Measurements from ENCODE around the gene TMEM242. TPM values are rescaled to one million over a fixed set of nuclear protein-coding genes. Genes with fewer than 3 reads are reported as not detected.

TMEM242 gene
- total RNA-seq, 2 donors from 2014 or later: 4.8 to 8.4 TPM

DNA sequence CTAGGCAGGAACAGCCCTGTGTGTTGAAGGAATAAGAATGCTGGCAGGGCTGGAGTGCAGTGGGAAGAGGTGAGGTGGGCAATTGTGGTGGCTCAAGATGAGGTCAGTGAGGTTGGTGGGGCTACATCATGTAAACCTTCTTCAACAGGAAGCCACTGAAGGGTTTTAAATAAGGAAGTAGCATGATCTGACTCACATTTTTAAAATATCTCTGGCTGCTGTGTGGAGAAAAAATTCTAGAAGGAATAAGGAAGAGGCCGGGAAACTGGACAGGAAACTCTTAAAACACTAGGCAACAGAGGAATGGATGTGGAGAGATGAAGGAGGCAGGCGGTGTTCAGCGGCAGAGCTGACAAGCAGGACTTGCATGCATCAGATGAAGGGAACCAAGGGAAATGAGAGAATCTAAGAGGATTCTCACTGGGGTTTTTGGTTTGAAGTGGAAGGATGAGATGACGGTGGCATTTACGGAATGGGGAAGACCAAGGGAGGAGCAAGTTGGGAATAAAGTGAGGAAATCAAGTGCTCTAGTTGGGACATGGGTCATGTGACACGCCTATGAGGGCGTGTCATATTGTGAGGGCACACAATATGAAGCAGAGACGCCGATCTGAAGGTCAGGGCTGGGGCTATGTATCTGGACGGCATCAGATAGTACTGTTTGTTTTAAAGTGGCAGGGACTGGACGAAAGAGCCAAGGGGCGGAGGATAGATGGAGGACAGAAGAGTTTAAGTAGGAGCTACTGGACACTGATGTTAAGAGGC, 18.2 kb downstream of the TMEM242 start:
- no peaks in the 10 kb centered on the region for H3K9me3 Mint-ChIP-seq
- no peak overlapping the region for H3K27ac Mint-ChIP-seq
- DNase-seq (ENCODE audit: low spot score in 2 of 2): no peak
- no peak for ATAC-seq
- H3K36me3 Mint-ChIP-seq: peaks cover 0 to 5% of the 10 kb centered on the region in 2 donors

DNA sequence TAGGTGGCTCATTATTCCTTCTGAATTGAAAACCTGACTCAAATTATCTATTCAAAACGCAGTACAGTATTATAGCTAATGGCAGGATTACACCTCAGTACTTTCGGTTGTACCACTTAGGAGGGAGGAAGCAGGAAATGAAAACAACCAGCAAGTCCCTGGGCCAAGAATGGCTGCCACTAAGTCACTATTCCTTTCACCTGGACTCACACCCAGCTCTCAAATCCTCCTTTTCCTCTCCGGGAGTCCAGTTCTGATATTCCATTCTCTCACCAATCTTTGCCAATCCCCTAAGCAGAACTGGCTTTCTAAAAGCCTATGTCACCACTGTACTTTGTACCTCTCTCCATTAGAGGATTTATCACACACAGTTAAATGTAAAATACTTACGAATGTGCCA, 20.6 kb downstream of the TMEM242 start:
- ATAC-seq (no peak), DNase-seq (ENCODE audit: low spot score in 2 of 2) (no peak)
- Mint-ChIP-seq H3K27ac (no peak overlapping the region), H3K36me3 (peaks cover 8 to 10% of the 10 kb centered on the region in 2 donors), H3K9me3 (no peaks in the 10 kb centered on the region)

DNA sequence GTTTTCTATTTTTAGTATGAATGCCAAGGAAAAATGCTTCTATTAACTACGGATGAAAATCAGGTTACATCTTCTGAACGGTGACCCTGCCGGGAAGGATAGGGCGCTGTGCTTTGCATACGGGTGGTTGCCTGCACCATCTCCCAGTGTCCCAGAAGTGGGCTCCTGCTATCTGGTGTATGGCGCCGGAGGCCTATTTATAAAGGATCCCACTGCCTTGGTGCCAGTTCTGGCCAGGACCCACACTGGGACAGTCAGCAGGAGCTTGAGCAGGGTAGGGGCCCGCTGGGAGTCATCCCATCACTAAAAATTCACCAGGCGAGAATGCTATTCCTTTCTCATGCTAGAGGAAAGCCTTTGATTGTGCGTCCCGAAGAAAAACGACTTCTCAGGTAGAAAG, 22.9 kb downstream of the TMEM242 start:
- ATAC-seq (no peak), DNase-seq (ENCODE audit: low spot score in 2 of 2) (no peak)
- Mint-ChIP-seq H3K27ac (no peak overlapping the region), H3K36me3 (peaks cover 8 to 10% of the 10 kb centered on the region in 2 donors), H3K9me3 (no peaks in the 10 kb centered on the region)

DNA sequence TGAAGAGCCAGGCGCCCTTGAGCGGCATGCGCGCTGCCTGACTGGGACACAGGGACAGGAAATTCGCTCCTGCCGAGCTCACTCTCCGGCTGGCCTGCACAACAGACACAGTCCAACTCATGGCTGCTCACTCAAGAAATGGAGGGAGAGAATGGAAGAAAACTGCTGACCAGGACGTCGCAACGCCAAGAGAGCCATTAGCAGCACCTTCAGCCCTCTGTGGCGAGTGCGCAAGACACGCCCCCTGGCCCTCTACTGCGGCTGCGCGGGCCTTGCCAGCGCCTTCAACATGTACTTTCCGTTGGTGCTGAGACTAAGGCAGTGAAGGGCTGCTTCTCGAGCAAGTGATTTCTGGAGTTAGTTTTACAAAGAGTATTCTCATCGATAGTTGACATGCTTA, 23.3 kb downstream of the TMEM242 start:
- DNase-seq (ENCODE audit: low spot score in 2 of 2): no peak
- H3K9me3 Mint-ChIP-seq: no peaks in the 10 kb centered on the region
- peaks cover 8 to 10% of the 10 kb centered on the region in 2 donors for H3K36me3 Mint-ChIP-seq
- H3K27ac Mint-ChIP-seq: no peak overlapping the region
- no peak for ATAC-seq

DNA sequence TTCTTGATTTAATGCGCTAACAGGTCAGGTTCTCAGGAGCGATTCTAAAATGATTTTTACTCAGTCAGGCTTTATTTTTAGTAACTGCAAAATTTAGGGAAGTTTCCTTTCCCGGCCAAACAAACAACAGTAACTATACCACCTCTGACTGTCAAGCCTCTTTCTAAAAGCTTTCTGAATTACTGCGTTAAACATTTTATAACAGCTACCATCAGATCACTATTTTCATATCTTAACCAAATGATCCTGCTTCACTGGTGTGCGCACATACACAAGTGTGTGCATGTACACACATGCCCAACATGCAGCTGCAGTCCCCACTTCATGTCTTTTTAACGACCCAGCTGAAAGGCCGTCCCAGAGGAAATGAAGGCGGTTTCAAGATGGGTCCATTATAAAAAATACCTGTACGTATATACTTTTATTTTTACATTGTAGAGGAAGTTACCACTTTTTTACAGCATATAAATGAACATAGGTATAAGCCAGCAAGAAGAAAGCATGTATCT, 25.0 kb downstream of the TMEM242 start:
- no peak for DNase-seq (ENCODE audit: low spot score in 2 of 2)
- no peak for ATAC-seq
- Mint-ChIP-seq H3K36me3 (peaks cover 8 to 10% of the 10 kb centered on the region in 2 donors), H3K9me3 (no peaks in the 10 kb centered on the region), H3K27ac (no peak overlapping the region)

DNA sequence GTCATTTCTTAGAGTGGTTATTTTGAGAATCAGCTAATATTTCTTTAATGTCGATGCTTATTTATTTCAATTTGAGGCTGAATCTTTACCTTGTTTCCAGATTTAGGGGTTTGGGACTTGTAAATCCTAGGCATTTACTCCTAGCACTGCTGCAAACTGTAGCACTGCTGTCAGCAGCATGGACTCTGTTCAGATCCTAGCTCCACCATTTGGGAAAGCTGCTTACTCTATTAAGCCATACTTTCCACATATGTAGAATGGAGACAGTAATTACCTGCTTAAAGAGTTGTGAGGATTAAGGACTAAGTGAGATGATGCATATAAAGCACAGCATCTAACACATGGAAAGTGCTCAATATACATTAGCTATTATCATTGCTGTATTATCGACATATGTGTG, 28.7 kb downstream of the TMEM242 start:
- peaks cover under 1 to 5% of the 10 kb centered on the region in 2 donors for H3K36me3 Mint-ChIP-seq

DNA sequence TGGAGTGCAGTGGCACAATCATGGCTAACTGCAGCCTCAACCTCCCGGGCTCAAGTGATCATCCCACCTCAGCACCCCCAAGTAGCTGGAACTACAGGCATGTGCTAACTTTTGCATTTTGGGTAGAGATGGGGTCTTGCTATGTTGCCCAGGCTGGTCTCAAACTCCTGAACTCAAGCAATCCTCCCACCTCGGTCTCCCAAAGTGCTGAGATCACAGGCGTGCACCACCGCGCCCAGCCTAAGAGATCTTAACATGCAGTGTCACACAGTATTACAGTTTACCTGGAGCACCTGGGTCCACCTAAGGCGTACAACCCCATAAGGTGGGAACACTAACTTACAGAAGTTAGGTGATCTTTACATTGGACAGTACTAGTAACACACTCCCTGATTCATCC, 29.5 kb downstream of the TMEM242 start:
- ATAC-seq (no peak), DNase-seq (ENCODE audit: low spot score in 2 of 2) (no peak)
- no peaks in the 10 kb centered on the region for H3K9me3 Mint-ChIP-seq
- no peak overlapping the region for H3K27ac Mint-ChIP-seq
- H3K36me3 Mint-ChIP-seq: no peaks in the 10 kb centered on the region

More for the DNA sequence above, 28.7 kb downstream of the TMEM242 start:
- Mint-ChIP-seq H3K9me3 (no peaks in the 10 kb centered on the region), H3K27ac (no peak overlapping the region)
- no peak for ATAC-seq
- DNase-seq (ENCODE audit: low spot score in 2 of 2): no peak

DNA sequence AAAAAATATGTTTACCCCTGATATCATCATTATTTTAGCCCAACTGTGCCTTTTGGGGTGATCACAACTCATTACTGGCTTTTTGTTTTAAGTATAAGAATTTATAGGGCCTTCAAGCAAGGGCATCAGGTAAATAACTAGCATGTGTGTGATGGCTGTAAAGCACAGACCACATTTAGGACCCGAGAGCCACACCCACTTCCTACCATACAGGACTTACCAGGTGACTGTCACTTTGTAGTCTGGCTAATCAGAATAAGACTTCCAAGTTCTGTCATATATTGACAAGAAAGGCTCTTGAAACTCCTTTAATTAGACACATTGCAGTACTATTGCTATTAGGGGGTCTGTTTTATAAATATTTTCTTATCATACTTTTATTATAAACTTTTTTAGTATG, 31.1 kb downstream of the TMEM242 start:
- DNase-seq (ENCODE audit: low spot score in 2 of 2): no peak
- Mint-ChIP-seq H3K36me3 (no peaks in the 10 kb centered on the region), H3K9me3 (no peaks in the 10 kb centered on the region), H3K27ac (no peak overlapping the region)
- no peak for ATAC-seq

DNA sequence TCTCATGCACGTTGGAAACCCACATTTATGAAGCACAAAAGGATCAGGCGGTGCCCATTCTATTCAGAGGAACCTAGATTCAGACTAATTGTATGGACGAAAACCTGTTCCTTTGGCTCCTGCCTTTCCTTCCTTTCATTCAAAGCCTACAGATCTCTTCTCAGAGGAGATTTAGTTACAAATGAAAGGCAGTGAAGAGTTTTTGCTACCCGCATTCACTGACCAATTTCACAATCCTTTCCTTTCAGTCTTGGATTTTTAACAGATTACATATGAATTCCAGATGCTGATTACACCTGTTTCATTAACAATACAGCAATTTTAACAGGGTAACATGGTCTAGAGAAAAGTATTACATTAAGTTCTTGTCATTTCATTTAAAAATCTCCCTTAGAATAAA, 32.0 kb downstream of the TMEM242 start:
- H3K9me3 Mint-ChIP-seq: no peaks in the 10 kb centered on the region
- ATAC-seq (no peak), DNase-seq (ENCODE audit: low spot score in 2 of 2) (no peak)
- no peaks in the 10 kb centered on the region for H3K36me3 Mint-ChIP-seq
- peak overlapping the region in 1 of 2 donors; percentile 29 for H3K27ac Mint-ChIP-seq

DNA sequence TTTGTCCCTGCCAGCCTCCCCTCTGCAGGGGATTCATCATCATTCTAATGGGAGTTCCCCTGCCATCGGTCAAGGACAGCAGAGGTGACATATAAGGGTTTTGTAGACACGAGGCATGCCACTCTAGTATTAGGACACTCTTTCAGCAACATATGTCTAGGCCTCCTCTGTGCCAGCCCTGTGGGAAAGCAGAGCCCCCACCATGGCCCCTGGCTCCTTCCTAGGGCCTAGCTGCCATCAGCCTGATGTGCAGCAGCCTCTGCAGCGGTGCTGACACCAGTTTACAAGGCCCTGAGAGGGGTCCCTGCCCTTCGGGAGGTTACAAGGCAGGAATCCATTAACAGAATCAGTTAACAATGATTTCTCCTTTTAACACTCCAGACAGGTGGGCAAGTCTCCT, 32.5 kb downstream of the TMEM242 start:
- Mint-ChIP-seq H3K9me3 (no peaks in the 10 kb centered on the region), H3K27ac (no peak overlapping the region), H3K36me3 (no peaks in the 10 kb centered on the region)
- no peak for ATAC-seq
- no peak for DNase-seq (ENCODE audit: low spot score in 2 of 2)

DNA sequence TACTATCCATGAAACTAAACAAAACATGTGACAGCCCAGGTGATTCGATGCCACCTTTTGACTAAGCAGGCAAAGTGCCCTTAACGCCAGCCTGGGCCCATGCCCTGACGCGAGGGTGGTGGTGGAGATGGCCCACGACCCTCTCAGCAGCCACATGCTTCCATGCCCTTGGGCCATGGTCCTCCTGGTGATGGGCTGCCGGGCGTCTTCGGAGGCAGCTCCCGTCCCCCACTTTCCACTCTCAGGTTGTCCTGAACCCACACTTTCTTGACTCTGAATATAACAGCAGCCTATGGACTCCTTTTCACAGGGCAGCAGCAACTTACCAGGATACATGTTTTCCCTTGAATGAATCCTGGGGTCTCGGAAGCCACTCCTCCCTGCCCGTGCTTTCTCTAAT, 33.6 kb downstream of the TMEM242 start:
- H3K36me3 Mint-ChIP-seq: no peaks in the 10 kb centered on the region
- DNase-seq (ENCODE audit: low spot score in 2 of 2) (no peak), ATAC-seq (no peak)
- no peak overlapping the region for H3K27ac Mint-ChIP-seq
- no peaks in the 10 kb centered on the region for H3K9me3 Mint-ChIP-seq

DNA sequence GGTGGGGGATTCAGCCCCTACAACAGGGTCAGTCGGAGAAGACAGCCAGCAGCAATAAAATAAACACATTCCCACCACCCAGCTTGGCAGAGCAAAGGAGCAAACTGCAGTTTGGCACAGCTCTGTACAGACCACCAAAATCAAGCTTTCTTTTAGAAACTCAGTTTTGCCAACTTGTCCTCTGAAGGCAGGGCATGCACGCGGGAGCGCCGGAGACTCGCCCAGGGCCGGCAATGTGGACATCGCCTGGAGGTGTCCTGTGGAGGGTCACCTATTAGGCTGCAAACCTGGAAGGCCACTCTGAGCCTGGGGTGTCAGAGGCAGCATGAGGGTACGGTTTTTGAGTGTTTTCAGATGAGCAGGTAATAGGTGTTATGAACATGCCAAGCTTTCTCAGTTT, 34.7 kb downstream of the TMEM242 start:
- H3K9me3 Mint-ChIP-seq: no peaks in the 10 kb centered on the region
- H3K27ac Mint-ChIP-seq: no peak overlapping the region
- ATAC-seq: no peak
- DNase-seq (ENCODE audit: low spot score in 2 of 2): no peak
- no peaks in the 10 kb centered on the region for H3K36me3 Mint-ChIP-seq

DNA sequence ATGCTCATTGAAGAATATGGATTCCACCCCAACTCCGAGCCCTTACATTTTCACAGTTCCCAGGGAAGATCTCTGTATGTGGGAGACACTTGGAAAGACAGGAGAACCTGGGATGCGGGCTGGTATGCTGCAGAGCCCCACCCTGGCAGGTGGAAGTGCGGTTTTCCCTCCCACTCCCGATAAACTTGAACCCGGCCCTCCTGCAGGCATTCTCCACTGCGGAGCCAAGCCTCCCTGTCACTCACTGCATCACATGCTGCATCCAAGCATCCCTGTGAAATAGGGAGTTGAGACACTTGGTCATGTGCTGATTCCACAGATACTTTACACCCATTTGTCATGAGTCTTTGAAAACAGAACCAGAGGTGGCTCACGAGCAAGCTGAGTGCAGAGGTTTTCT, 35.4 kb downstream of the TMEM242 start:
- no peaks in the 10 kb centered on the region for H3K36me3 Mint-ChIP-seq
- H3K9me3 Mint-ChIP-seq: no peaks in the 10 kb centered on the region
- peak overlapping the region in 1 of 2 donors; percentile 55 for H3K27ac Mint-ChIP-seq
- DNase-seq (ENCODE audit: low spot score in 2 of 2) (no peak), ATAC-seq (no peak)

DNA sequence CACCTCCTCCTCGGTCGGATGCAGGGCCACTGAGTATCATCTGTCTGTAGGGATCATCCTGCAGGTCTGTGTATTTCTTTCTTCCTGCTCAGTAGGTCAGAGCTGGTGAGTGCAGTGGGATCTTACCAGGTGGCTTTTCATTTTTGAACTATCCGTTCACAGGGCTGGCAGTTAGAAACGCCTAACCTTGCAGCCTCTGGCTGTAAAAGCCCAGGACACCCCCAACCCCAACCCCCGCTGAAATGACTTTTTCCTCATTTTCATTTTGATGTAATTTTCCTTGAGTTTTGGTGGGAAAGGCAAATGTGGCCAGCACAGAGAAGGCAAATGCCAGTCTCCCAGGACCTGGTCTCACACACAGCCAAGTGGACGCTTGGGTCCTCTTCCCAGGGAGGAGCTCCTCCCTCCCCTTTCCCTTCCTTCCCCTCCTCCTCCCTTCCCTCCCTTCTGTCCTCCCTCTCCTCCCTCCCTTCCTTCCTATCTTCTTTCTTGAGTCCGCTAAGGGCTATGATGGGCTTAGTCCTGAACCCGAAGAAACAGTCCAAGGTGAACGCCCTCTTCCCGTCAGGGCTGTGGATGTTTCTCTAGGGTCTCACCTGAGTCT, 36.0 kb downstream of the TMEM242 start:
- no peak for DNase-seq (ENCODE audit: low spot score in 2 of 2)
- Mint-ChIP-seq H3K27ac (no peak overlapping the region), H3K9me3 (no peaks in the 10 kb centered on the region), H3K36me3 (no peaks in the 10 kb centered on the region)
- ATAC-seq: no peak

DNA sequence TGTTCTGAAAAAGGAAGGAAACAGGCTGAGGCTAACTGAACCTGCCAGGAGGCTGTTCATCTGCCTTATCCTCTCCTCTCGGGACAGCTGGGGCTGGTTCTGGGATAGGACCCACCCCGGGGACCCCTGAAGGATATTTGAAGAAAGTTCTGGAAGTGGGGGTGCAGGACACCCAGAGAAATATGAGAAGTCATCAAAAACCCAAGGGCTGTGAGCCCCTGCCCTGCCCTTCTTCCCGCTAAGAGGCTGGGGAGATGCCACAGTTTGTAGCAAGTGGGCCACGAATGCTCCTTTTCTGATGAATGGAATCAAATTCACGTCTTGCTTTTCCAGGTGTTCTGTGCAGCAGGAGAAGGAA, 37.9 kb downstream of the TMEM242 start:
- H3K36me3 Mint-ChIP-seq: no peaks in the 10 kb centered on the region
- no peak for ATAC-seq
- H3K27ac Mint-ChIP-seq: peak overlapping the region in 1 of 2 donors; percentile 50
- DNase-seq (ENCODE audit: low spot score in 2 of 2): no peak
- H3K9me3 Mint-ChIP-seq: no peaks in the 10 kb centered on the region

DNA sequence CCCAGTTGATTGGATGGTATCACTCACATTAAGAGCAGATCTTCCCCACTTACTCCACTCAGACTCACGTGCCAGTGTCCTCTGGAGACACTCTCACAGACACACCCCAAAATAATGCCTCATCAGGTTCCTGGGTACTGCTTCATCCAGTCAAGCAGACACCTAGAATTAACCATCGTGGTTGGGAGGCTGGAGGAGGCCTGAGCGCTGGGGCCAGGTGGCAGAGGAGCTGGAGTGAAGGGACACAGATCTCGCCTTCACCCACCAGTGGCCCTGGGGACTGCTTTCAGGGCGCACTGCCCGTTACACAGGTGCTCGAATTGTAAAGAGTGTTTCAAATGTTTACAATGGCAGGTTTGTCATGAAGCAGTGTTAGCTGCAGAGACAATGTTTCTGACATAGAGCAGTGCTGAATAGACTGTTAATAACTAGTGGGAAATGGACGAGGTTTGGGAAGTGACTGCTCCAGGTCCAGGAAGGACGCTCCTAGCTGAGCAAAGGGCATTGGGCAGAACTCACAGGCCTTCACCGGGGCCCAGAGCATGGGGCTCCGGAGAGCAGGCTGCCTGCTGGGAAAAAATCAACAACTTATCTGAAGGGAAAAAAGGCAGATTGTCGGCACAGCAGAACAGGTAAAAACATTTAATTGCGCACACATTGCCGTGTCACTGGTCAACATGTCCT, 38.4 kb downstream of the TMEM242 start:
- DNase-seq (ENCODE audit: low spot score in 2 of 2) (no peak), ATAC-seq (no peak)
- Mint-ChIP-seq H3K9me3 (no peaks in the 10 kb centered on the region), H3K36me3 (no peaks in the 10 kb centered on the region), H3K27ac (no peak overlapping the region)

DNA sequence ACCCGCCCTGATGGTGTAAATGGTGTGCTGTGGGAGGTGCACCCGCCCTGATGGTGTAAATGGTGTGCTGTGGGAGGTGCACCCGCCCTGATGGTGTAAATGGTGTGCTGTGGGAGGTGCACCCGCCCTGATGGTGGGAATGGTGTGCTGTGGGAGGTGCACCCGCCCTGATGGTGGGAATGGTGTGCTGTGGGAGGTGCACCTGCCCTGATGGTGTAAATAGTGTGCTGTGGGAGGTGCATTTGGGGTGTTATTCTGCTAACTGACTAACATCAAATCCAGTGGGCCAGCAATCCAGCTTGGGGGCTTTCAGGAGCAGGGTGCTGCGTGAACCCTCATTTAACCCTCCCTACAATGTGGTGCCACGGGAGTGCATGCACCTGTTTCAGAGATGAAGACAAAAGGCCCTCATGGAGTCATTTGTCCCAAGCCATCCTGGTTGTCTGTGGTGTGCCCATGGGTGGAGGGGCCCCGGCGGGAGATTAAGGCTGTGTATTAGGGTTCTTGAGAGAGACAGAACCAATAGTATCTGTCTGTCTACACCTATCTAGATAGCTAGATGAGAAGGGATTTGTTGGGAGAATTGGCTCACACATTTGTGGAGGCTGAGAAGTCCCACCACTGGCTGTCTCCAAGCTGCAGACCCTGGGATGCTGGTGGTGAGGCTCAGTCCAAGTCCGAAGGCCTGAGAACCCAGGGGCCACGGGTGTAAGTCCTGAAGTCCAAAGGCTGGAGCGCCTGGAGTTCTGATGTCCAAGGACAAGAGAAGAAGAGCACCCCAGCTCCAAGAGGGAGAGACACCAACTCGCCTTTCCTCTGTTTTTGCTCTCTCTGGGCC, 39.2 kb downstream of the TMEM242 start:
- no peaks in the 10 kb centered on the region for H3K9me3 Mint-ChIP-seq
- ATAC-seq: no peak
- DNase-seq (ENCODE audit: low spot score in 2 of 2): no peak
- no peak overlapping the region for H3K27ac Mint-ChIP-seq
- H3K36me3 Mint-ChIP-seq: no peaks in the 10 kb centered on the region
